ENCODE data around the gene SMARCC1.

DNA sequence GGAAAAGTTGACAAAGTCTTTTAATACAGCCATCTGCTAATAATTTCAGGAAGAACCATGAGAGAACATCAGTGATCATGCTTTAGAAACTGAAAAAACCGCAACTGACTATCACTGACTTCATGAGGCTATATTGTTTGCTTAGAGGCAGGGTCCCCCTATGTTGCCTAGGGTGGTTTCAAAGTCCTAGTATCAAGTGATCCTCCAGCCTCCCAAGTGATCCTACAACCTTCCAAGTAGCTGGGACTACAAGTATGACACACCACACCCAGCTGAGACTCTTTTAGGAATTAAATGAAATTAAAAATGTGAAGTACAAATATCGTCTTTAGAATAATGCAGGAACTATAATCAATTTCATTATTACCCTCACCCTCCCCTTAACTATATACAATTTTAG is 144.8 kb downstream of the SMARCC1 start:
- TF ChIP-seq EZH2 (IDR thresholded peaks at IDR 0.05; ENCODE audit: low read depth), result no peak
- TF ChIP-seq, protein P1, sequence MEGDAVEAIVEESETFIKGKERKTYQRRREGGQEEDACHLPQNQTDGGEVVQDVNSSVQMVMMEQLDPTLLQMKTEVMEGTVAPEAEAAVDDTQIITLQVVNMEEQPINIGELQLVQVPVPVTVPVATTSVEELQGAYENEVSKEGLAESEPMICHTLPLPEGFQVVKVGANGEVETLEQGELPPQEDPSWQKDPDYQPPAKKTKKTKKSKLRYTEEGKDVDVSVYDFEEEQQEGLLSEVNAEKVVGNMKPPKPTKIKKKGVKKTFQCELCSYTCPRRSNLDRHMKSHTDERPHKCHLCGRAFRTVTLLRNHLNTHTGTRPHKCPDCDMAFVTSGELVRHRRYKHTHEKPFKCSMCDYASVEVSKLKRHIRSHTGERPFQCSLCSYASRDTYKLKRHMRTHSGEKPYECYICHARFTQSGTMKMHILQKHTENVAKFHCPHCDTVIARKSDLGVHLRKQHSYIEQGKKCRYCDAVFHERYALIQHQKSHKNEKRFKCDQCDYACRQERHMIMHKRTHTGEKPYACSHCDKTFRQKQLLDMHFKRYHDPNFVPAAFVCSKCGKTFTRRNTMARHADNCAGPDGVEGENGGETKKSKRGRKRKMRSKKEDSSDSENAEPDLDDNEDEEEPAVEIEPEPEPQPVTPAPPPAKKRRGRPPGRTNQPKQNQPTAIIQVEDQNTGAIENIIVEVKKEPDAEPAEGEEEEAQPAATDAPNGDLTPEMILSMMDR (conservative IDR thresholded peaks at IDR 0.05), result no peak

All from PC-9 (cell line).